WTC11 (cell line): ENCODE data around the gene TSPAN18. TPM values are rescaled to one million over a fixed set of nuclear protein-coding genes. Genes with fewer than 3 reads are reported as not detected.

Experiments used
- ATAC-seq: fragments of 200-7000 bp; cut with Tn5 transposase; 2 replicates; pipeline ENCODE4 v1.10.0; 2021; ENCODE audit warnings: mild to moderate bottlenecking, moderate library complexity
- CTCF ChIA-PET: fragments of 300-600 bp; sonication (Branson Sonifier 250); formaldehyde crosslinking; loops from one replicate; lab custom pipeline; 2021; ENCODE audit warnings: antibody characterized with exemption; lab: Charles Lee
- POLR2A ChIA-PET: fragments of 350-600 bp; sonication (Branson Sonifier 250); formaldehyde crosslinking; loops from one replicate; lab custom pipeline; 2021; ENCODE audit warnings: antibody characterized with exemption; lab: Charles Lee
- DNase-seq: peaks from one replicate; pipeline ENCODE4 v3.0.0; 2021; ENCODE audit warnings: low spot score
- H3K27ac Mint-ChIP-seq: 2 replicates; pipeline ENCODE4 v1.8.0; 2021; ENCODE audit warnings: mixed read lengths
- H3K27me3 Mint-ChIP-seq: 2 replicates; pipeline ENCODE4 v1.8.0; 2021; ENCODE audit warnings: low read depth, mild to moderate bottlenecking, moderate library complexity, mixed read lengths
- H3K36me3 Mint-ChIP-seq: 2 replicates; pipeline ENCODE4 v1.8.0; 2021; ENCODE audit warnings: mixed read lengths
- H3K4me1 Mint-ChIP-seq: 2 replicates; pipeline ENCODE4 v1.8.0; 2022; ENCODE audit warnings: mixed read lengths
- H3K4me3 Mint-ChIP-seq: 2 replicates; pipeline ENCODE4 v1.8.0; 2021; ENCODE audit warnings: mild to moderate bottlenecking, moderate library complexity, mixed read lengths
- H3K9me3 Mint-ChIP-seq: 2 replicates; pipeline ENCODE4 v1.8.0; 2021; ENCODE audit warnings: mixed read lengths
- AFF4 ChIP-seq: sonication (generic); formaldehyde crosslinking; IDR thresholded peaks from 2 replicates; pipeline ENCODE4 v1.8.1; 2023; ENCODE audit warnings: mild to moderate bottlenecking, missing genetic modification reagents, borderline replicate concordance
- CBFB ChIP-seq: sonication (generic); formaldehyde crosslinking; IDR thresholded peaks from 2 replicates; pipeline ENCODE4 v1.8.1; 2022; ENCODE audit warnings: mild to moderate bottlenecking, low read depth, missing genetic modification reagents
- CTCF ChIP-seq: fragments of 200-600 bp; IDR thresholded peaks from 2 replicates; pipeline ENCODE4 v1.8.0; 2022; ENCODE audit warnings: antibody characterized with exemption
- ESRRA ChIP-seq: sonication (generic); formaldehyde crosslinking; IDR thresholded peaks from 2 replicates; pipeline ENCODE4 v1.8.1; 2022; ENCODE audit warnings: mild to moderate bottlenecking, missing genetic modification reagents, borderline replicate concordance
- ETV6 ChIP-seq: sonication (generic); formaldehyde crosslinking; IDR thresholded peaks from 2 replicates; pipeline ENCODE4 v1.8.1; 2022; ENCODE audit warnings: mild to moderate bottlenecking, missing genetic modification reagents
- FOXK1 ChIP-seq: sonication (generic); formaldehyde crosslinking; IDR thresholded peaks from 2 replicates; pipeline ENCODE4 v1.8.0; 2022; ENCODE audit warnings: mild to moderate bottlenecking, moderate library complexity, missing genetic modification reagents
- GTF2I ChIP-seq: fragments of 250-450 bp; sonication (Bioruptor Pico); conservative IDR thresholded peaks from 2 replicates; pipeline ENCODE4 v1.4.0; 2021; ENCODE audit warnings: mild to moderate bottlenecking
- HMGA2 ChIP-seq: fragments of 250-450 bp; sonication (Bioruptor Pico); IDR thresholded peaks from 2 replicates; pipeline ENCODE4 v1.4.0; 2021; ENCODE audit warnings: mild to moderate bottlenecking, moderate library complexity
- KAT7 ChIP-seq: sonication (generic); formaldehyde crosslinking; IDR thresholded peaks from 2 replicates; pipeline ENCODE4 v1.8.1; 2023; ENCODE audit warnings: missing genetic modification reagents, mild to moderate bottlenecking, borderline replicate concordance
- NR2C2 ChIP-seq: sonication (generic); formaldehyde crosslinking; IDR thresholded peaks from 2 replicates; pipeline ENCODE4 v1.8.0; 2022; ENCODE audit warnings: mild to moderate bottlenecking, missing genetic modification reagents
- PRRX2 ChIP-seq: fragments of 250-450 bp; sonication (Bioruptor Pico); IDR thresholded peaks from 2 replicates; pipeline ENCODE4 v1.8.0; 2021; ENCODE audit warnings: mild to moderate bottlenecking
- SMAD3 ChIP-seq: sonication (generic); formaldehyde crosslinking; IDR thresholded peaks from 2 replicates; pipeline ENCODE4 v1.8.0; 2022; ENCODE audit warnings: missing genetic modification reagents, mild to moderate bottlenecking, borderline replicate concordance
- SOX15 ChIP-seq: fragments of 250-450 bp; sonication (Bioruptor Pico); IDR thresholded peaks from 2 replicates; pipeline ENCODE4 v1.9.0; 2021; ENCODE audit warnings: mild to moderate bottlenecking
- STAT6 ChIP-seq: sonication (generic); formaldehyde crosslinking; conservative IDR thresholded peaks from 2 replicates; pipeline ENCODE4 v1.8.1; 2023; ENCODE audit warnings: mild to moderate bottlenecking, low read depth, missing genetic modification reagents, moderate library complexity
- TEAD1 ChIP-seq: sonication (generic); formaldehyde crosslinking; IDR thresholded peaks from 2 replicates; pipeline ENCODE4 v1.8.0; 2022; ENCODE audit warnings: mild to moderate bottlenecking, missing genetic modification reagents
- TP53 ChIP-seq: sonication (generic); formaldehyde crosslinking; IDR thresholded peaks from 2 replicates; pipeline ENCODE4 v1.8.1; 2023; ENCODE audit warnings: mild to moderate bottlenecking, missing genetic modification reagents
- ZBTB43 ChIP-seq: sonication (generic); formaldehyde crosslinking; IDR thresholded peaks from 2 replicates; pipeline ENCODE4 v1.8.1; 2023; ENCODE audit warnings: mild to moderate bottlenecking, missing genetic modification reagents
- total RNA-seq: library from RNA; stranded (reverse); gene quantifications from 3 replicates; pipeline ENCODE4 v1.2.3, GENCODE V29; 2021
- TF ChIP-seq, protein P1 (sequence below): sonication (generic); formaldehyde crosslinking; IDR thresholded peaks from 2 replicates; pipeline ENCODE4 v1.8.0; 2022; ENCODE audit warnings: mild to moderate bottlenecking, missing genetic modification reagents
- TF ChIP-seq, protein P2 (sequence below): sonication (generic); formaldehyde crosslinking; IDR thresholded peaks from 2 replicates; pipeline ENCODE4 v1.8.1; 2023; ENCODE audit warnings: mild to moderate bottlenecking, missing genetic modification reagents, moderate library complexity

Gene TSPAN18
- total RNA-seq, 1 experiment from 2014 or later = 44.7 TPM

- no peak for TF ChIP-seq KAT7 (CRISPR knock-in tag)
Measured at GRCh38 chr11:44923806-44924205, 197.0 kb downstream of the TSPAN18 start (continued).

DNA sequence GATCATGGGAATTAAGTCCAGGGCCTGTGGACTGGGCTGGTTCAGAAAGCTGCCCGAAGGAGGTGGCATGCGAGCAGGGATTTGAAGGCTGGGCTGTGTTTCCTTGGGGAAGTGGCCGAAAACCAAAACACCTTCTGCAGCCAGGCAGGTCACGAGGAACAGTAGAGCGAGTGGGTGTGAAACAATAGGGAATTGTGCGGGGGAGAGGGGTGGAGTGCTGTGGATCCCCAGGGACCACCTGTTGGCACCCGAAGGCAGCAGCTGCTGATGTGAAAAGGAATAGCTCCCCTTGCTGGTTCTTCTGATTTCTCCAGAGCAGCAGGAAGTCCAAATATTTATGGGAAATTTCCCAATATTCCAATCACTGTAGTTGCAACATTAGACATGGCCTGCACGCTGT lies 199.3 kb downstream of the TSPAN18 start:
- ChIA-PET POLR2A (no interaction called here), CTCF (interaction anchor here (1.1 to 8.3 kb wide), 11 partner anchors 12 to 319 kb away, joined by 3 to 221 read pairs (median 12); no protein-coding TSS in a partner anchor)
- peaks cover 8% of the 10 kb centered on the region for H3K36me3 Mint-ChIP-seq
- TF ChIP-seq ESRRA = no peak
- no peak for TF ChIP-seq TP53
- no peak for TF ChIP-seq ETV6 (CRISPR knock-in tag)
- no peak for TF ChIP-seq PRRX2
- TF ChIP-seq STAT6 (CRISPR knock-in tag) = no peak
- no peak for TF ChIP-seq GTF2I (CRISPR knock-in tag)
- no peak for TF ChIP-seq ZBTB43 (CRISPR knock-in tag)
- TF ChIP-seq SOX15 = no peak
- no peak for TF ChIP-seq HMGA2 (CRISPR knock-in tag)
- TF ChIP-seq, protein P1, sequence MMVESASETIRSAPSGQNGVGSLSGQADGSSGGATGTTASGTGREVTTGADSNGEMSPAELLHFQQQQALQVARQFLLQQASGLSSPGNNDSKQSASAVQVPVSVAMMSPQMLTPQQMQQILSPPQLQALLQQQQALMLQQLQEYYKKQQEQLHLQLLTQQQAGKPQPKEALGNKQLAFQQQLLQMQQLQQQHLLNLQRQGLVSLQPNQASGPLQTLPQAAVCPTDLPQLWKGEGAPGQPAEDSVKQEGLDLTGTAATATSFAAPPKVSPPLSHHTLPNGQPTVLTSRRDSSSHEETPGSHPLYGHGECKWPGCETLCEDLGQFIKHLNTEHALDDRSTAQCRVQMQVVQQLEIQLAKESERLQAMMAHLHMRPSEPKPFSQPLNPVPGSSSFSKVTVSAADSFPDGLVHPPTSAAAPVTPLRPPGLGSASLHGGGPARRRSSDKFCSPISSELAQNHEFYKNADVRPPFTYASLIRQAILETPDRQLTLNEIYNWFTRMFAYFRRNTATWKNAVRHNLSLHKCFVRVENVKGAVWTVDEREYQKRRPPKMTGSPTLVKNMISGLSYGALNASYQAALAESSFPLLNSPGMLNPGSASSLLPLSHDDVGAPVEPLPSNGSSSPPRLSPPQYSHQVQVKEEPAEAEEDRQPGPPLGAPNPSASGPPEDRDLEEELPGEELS (CRISPR knock-in tag) = no peak
- TF ChIP-seq SMAD3 (CRISPR knock-in tag) = no peak
- TF ChIP-seq CBFB (CRISPR knock-in tag) = no peak
- TF ChIP-seq FOXK1 (CRISPR knock-in tag) = no peak
- DNase-seq = no peak
- peaks cover 23% of the 10 kb centered on the region for H3K4me1 Mint-ChIP-seq
- no peak for ATAC-seq
- no peaks in the 10 kb centered on the region for H3K9me3 Mint-ChIP-seq
- no peaks in the 10 kb centered on the region; the same call in 1 of the 2 replicates for H3K27me3 Mint-ChIP-seq
- no peak overlapping the region for H3K4me3 Mint-ChIP-seq
- H3K27ac Mint-ChIP-seq = peak overlapping the region; percentile 12

GRCh38 chr11:44927174-44927661 lies 200.5 kb downstream of the TSPAN18 start:
- H3K4me3 Mint-ChIP-seq = no peak overlapping the region
- TF ChIP-seq, protein P2, sequence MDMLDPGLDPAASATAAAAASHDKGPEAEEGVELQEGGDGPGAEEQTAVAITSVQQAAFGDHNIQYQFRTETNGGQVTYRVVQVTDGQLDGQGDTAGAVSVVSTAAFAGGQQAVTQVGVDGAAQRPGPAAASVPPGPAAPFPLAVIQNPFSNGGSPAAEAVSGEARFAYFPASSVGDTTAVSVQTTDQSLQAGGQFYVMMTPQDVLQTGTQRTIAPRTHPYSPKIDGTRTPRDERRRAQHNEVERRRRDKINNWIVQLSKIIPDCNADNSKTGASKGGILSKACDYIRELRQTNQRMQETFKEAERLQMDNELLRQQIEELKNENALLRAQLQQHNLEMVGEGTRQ (CRISPR knock-in tag) = 0 out of 2 replicates have a peak, but pooled peaks have one; percentile 16
- TF ChIP-seq NR2C2 (CRISPR knock-in tag) (no peak), AFF4 (no peak), TEAD1 (CRISPR knock-in tag) (no peak), CTCF (peak; percentile 86)

More at GRCh38 chr11:44927174-44927661, 200.5 kb downstream of the TSPAN18 start:
- CTCF ChIA-PET = interaction anchor here (0.5 to 8.3 kb wide), 73 partner anchors 8 to 406 kb away, joined by 3 to 221 read pairs (median 4); partner anchors contain the start of genes CD82, SYT13 and TP53I11
- peak; percentile 89 for DNase-seq
- Mint-ChIP-seq H3K9me3 (no peaks in the 10 kb centered on the region), H3K27me3 (no peaks in the 10 kb centered on the region; the same call in 1 of the 2 replicates), H3K27ac (no peak overlapping the region; the same call in 1 of the 2 replicates), H3K4me1 (peaks cover 28% of the 10 kb centered on the region), H3K36me3 (peaks cover 8% of the 10 kb centered on the region)
- POLR2A ChIA-PET = interaction anchor here (0.6 to 1.9 kb wide), 5 partner anchors 11 to 370 kb away, joined by 3 to 5 read pairs (median 3); no protein-coding TSS in a partner anchor
- ATAC-seq = peak; percentile 68
